ENCODE measurements around the gene CNTN1. TPM values are rescaled to one million over a fixed set of nuclear protein-coding genes. Genes with fewer than 3 reads are reported as not detected.

CNTN1 gene
- total and polyA plus RNA-seq, 2 of the 13 experiments (the other 11 are each of a cell fraction or from before 2014, with no cell fraction given): 0.01 to 0.07 TPM

DNA sequence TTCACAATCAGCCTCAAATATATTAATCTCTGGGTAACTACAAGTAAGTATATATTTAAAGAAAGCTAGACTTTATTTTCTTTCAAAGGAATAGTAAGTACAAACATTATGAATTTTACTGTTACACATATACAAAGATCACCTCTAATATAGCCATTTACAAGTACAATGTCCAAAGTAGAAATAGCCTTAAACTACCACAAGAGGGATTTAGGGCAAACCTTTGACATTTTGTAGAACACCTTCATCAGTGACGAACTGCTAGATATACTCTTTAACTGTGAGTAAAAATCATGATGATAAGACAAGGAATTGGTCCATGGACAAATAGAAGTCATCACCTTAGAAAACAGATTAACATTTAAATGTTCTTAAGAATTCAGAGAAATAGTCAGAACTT, 69.8 kb downstream of the CNTN1 start (continued):
- TF ChIP-seq SIX4 (CRISPR knock-in tag; IDR thresholded peaks at IDR 0.05) (no peak), ZNF644 (CRISPR knock-in tag; IDR thresholded peaks at IDR 0.05; ENCODE audit: low read depth) (no peak), MEF2D (CRISPR knock-in tag; IDR thresholded peaks at IDR 0.05) (no peak)
- TF ChIP-seq, protein P1, sequence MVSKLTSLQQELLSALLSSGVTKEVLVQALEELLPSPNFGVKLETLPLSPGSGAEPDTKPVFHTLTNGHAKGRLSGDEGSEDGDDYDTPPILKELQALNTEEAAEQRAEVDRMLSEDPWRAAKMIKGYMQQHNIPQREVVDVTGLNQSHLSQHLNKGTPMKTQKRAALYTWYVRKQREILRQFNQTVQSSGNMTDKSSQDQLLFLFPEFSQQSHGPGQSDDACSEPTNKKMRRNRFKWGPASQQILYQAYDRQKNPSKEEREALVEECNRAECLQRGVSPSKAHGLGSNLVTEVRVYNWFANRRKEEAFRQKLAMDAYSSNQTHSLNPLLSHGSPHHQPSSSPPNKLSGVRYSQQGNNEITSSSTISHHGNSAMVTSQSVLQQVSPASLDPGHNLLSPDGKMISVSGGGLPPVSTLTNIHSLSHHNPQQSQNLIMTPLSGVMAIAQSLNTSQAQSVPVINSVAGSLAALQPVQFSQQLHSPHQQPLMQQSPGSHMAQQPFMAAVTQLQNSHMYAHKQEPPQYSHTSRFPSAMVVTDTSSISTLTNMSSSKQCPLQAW (CRISPR knock-in tag; IDR thresholded peaks at IDR 0.05): no peak

DNA sequence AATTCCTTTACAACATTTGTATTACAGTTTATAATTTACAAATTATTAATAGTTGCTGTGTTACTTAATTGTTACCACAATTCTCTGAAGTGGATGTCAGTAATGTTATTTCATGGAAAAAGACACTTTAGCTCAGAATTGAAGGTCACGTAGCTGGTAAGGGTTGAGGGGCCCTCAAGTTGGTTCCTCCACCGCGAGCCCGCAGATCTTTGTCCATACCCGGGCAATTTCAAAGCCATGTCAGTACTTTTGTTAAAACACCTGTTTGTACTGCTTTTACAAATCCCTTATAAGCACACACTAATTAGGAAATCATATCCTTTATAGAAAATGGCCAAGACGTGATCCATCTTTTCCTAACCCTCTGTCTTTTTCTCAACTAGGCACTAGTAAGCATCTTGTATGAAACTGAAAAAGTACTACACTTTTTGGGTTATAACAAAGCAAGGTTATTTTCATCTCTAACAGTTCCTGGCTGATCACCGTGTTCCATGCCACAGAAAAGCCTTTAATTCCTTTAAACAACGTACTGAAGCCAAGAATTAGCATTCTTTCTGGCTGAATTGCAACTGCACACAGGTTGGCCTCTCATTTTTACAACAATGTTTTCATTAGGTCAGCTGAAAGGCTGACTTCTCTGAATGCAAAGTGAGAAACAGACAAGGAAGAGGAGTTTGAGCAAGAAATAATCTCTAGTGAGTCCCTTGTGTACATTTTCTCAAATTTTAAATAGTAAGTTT, 76.1 kb downstream of the CNTN1 start:
- Histone ChIP-seq H3K4me2 (ENCODE audit: low read depth, low read length) (no peak overlapping the region), H3K9ac (ENCODE audit: insufficient read depth, low read depth, low read length) (no peak overlapping the region), H3K27me3 (ENCODE audit: control insufficient read depth in 1 of 2, insufficient read depth in 2 of 2, low read length in 2 of 2) (no peaks in the 10 kb centered on the region), H3K27ac (ENCODE audit: extremely low read length, insufficient read depth, low read length) (no peak overlapping the region), H3K36me3 (replicated peaks in 1 of 2; ENCODE audit: control insufficient read depth in 1 of 2, insufficient read depth in 2 of 2, low read length in 2 of 2) (no peaks in the 10 kb centered on the region), H3K4me1 (ENCODE audit: insufficient read depth, low read length) (no peaks in the 10 kb centered on the region), H2AFZ (ENCODE audit: low read length) (no peak overlapping the region), H3K4me3 (replicated peaks in 1 of 3; ENCODE audit: insufficient read depth in 1 of 3, low read depth in 2 of 3, low read length in 3 of 3) (no peak overlapping the region), H4K20me1 (ENCODE audit: insufficient read depth, low read length) (no peaks in the 10 kb centered on the region), H3K79me2 (ENCODE audit: insufficient read depth, low read length) (no peaks in the 10 kb centered on the region), H3K9me3 (ENCODE audit: low read length) (no peaks in the 10 kb centered on the region)
- FAIRE-seq (no peak), DNase-seq (ENCODE audit: low spot score) (no peak), ATAC-seq (no peak)
- BruUV-seq (replicated peaks): no TSS peak
- intact Hi-C loops (cut with micrococcal nuclease; ENCODE audit: unreplicated experiment): no loop called here
- WGBS (ENCODE audit: low lambda C conversion rate): 22% methylated on average over 8 of the region's 8 CpGs
- in situ Hi-C loops (cut with HindIII; ENCODE audit: extremely low pct_ligation_motif_present, low pct_unique_long_range_greater_than_20kb): no loop called here
- CTCF ChIA-PET (ENCODE audit: low intra/inter-chr PET ratio, low total read pairs): no interaction called here
- POLR2A ChIA-PET: no interaction called here
- TF ChIP-seq HMGXB3 (CRISPR knock-in tag; IDR thresholded peaks at IDR 0.05; ENCODE audit: borderline replicate concordance): no peak
- no peak for TF ChIP-seq MNT (IDR thresholded peaks at IDR 0.05)
- TF ChIP-seq, protein P2, sequence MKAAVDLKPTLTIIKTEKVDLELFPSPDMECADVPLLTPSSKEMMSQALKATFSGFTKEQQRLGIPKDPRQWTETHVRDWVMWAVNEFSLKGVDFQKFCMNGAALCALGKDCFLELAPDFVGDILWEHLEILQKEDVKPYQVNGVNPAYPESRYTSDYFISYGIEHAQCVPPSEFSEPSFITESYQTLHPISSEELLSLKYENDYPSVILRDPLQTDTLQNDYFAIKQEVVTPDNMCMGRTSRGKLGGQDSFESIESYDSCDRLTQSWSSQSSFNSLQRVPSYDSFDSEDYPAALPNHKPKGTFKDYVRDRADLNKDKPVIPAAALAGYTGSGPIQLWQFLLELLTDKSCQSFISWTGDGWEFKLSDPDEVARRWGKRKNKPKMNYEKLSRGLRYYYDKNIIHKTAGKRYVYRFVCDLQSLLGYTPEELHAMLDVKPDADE (CRISPR knock-in tag; IDR thresholded peaks at IDR 0.05): no peak
- TF ChIP-seq, protein P3, sequence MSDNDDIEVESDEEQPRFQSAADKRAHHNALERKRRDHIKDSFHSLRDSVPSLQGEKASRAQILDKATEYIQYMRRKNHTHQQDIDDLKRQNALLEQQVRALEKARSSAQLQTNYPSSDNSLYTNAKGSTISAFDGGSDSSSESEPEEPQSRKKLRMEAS (IDR thresholded peaks at IDR 0.05): no peak
- TF ChIP-seq NFIC (IDR thresholded peaks at IDR 0.05; ENCODE audit: low read length): no peak
- TF ChIP-seq SRY (CRISPR knock-in tag; IDR thresholded peaks at IDR 0.05): no peak
- TF ChIP-seq PHF5A (CRISPR knock-in tag; IDR thresholded peaks at IDR 0.05; ENCODE audit: low read depth, unreplicated experiment): no peak

Data from HepG2 (cell line).